Measurements from ENCODE around the gene COL24A1.

COL24A1 gene

DNA sequence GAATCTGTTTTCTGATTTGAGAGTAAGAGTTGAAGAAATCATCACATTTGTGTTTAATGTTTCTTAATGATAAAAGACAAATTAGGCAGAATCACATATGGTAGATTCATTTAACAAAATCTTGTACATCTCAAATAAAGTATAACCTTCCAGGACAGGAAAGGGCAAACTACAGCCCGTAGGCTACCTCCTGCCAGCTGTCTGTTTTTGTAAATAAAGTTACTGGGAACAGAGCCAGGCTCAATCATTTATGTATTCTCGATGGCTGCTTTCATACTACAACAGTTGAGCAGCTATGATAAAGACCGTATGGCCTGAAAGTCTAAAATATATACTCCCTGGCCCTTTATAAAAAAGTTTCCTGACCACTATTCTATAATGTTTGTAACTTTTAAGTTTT lies 204.1 kb downstream of the COL24A1 start:
- DNase-seq (no peak), ATAC-seq (ENCODE audit: insufficient read depth, low read depth) (no peak)
- no peak overlapping the region for H3K4me3 ChIP-seq (ENCODE audit: low read depth in 1 of 2, low read length in 2 of 2)
- no peak overlapping the region for H3K27ac ChIP-seq (ENCODE audit: low read length)
- H3K27me3 ChIP-seq (ENCODE audit: insufficient read depth, low read length, poor library complexity), result no peaks in the 10 kb centered on the region
- no peaks in the 10 kb centered on the region for H4K20me1 ChIP-seq (ENCODE audit: insufficient read depth, low read length)
- no peak for TF ChIP-seq EZH2 (IDR thresholded peaks at IDR 0.05; ENCODE audit: borderline replicate concordance, low read depth, low read length, severe bottlenecking)
- TF ChIP-seq, protein P1, sequence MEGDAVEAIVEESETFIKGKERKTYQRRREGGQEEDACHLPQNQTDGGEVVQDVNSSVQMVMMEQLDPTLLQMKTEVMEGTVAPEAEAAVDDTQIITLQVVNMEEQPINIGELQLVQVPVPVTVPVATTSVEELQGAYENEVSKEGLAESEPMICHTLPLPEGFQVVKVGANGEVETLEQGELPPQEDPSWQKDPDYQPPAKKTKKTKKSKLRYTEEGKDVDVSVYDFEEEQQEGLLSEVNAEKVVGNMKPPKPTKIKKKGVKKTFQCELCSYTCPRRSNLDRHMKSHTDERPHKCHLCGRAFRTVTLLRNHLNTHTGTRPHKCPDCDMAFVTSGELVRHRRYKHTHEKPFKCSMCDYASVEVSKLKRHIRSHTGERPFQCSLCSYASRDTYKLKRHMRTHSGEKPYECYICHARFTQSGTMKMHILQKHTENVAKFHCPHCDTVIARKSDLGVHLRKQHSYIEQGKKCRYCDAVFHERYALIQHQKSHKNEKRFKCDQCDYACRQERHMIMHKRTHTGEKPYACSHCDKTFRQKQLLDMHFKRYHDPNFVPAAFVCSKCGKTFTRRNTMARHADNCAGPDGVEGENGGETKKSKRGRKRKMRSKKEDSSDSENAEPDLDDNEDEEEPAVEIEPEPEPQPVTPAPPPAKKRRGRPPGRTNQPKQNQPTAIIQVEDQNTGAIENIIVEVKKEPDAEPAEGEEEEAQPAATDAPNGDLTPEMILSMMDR (IDR thresholded peaks at IDR 0.05; ENCODE audit: borderline replicate concordance, extremely low read depth, low read length, poor library complexity, severe bottlenecking), result no peak
- no peak overlapping the region for H3K9ac ChIP-seq (ENCODE audit: low read depth, low read length)
- H3K4me1 ChIP-seq (ENCODE audit: insufficient read depth, low read length), result no peaks in the 10 kb centered on the region
- no peak overlapping the region for H3K4me2 ChIP-seq (ENCODE audit: insufficient read depth, low read length)
- H3K9me3 ChIP-seq (ENCODE audit: insufficient read depth, low read length, severe bottlenecking), result no peaks in the 10 kb centered on the region
- H2AFZ ChIP-seq (ENCODE audit: low read depth, low read length), result no peak overlapping the region
- no peaks in the 10 kb centered on the region for H3K79me2 ChIP-seq (ENCODE audit: insufficient read depth, low read length)
- no peaks in the 10 kb centered on the region for H3K36me3 ChIP-seq (ENCODE audit: insufficient read depth, low read length)

DNA sequence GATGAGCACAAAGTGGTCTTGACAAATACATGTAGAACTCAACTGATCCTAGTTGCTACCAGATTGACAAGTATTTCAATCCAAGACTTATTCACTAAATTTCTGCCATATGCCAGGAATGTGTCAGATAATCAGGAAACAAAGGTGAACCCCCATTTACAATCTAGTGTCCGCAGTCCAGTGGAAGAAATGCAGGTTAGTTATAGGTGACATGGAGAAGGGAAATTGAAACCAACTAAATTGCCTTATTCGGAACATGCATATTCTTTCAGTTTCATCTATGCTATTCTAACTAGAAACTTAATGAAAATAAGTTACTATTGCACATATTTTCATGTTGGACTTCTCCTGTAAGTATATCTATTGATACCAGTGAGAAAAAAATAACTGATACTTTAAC lies 209.4 kb downstream of the COL24A1 start:
- no peak for ATAC-seq (ENCODE audit: insufficient read depth, low read depth)
- Histone ChIP-seq H3K36me3 (ENCODE audit: insufficient read depth, low read length) (no peaks in the 10 kb centered on the region), H4K20me1 (ENCODE audit: insufficient read depth, low read length) (no peaks in the 10 kb centered on the region), H3K4me1 (ENCODE audit: insufficient read depth, low read length) (no peaks in the 10 kb centered on the region), H3K79me2 (ENCODE audit: insufficient read depth, low read length) (no peaks in the 10 kb centered on the region), H3K9ac (ENCODE audit: low read depth, low read length) (no peak overlapping the region), H3K4me3 (ENCODE audit: low read depth in 1 of 2, low read length in 2 of 2) (no peak overlapping the region), H3K27ac (ENCODE audit: low read length) (no peak overlapping the region), H2AFZ (ENCODE audit: low read depth, low read length) (no peak overlapping the region), H3K9me3 (ENCODE audit: insufficient read depth, low read length, severe bottlenecking) (no peaks in the 10 kb centered on the region), H3K4me2 (ENCODE audit: insufficient read depth, low read length) (no peak overlapping the region), H3K27me3 (ENCODE audit: insufficient read depth, low read length, poor library complexity) (no peaks in the 10 kb centered on the region)
- no peak for DNase-seq
- no peak for TF ChIP-seq EZH2 (IDR thresholded peaks at IDR 0.05; ENCODE audit: borderline replicate concordance, low read depth, low read length, severe bottlenecking)
- TF ChIP-seq, protein P1 (IDR thresholded peaks at IDR 0.05; ENCODE audit: borderline replicate concordance, extremely low read depth, low read length, poor library complexity, severe bottlenecking), result no peak

DNA sequence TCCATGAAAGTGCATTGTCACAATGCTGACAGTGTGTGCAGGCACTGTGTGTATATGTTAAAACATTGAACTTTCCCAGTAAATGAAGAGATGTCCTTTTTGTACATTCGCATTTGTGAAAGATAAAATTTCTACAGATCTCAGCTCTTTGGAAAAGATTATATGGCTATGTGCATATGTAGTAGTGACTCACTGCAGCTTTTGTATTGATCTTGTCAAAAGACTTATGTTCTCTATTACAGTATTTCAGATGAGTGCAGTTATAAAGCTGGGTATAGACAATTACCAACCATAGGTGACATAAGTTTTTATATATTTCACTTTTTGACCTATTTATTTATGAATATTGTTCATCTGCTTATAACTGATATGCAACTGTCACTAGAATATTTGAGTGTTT lies 212.6 kb downstream of the COL24A1 start:
- TF ChIP-seq EZH2 (IDR thresholded peaks at IDR 0.05; ENCODE audit: borderline replicate concordance, low read depth, low read length, severe bottlenecking), result no peak
- TF ChIP-seq, protein P1 (IDR thresholded peaks at IDR 0.05; ENCODE audit: borderline replicate concordance, extremely low read depth, low read length, poor library complexity, severe bottlenecking), result no peak
- Histone ChIP-seq H3K27ac (ENCODE audit: low read length) (no peak overlapping the region), H3K4me3 (ENCODE audit: low read depth in 1 of 2, low read length in 2 of 2) (no peak overlapping the region), H3K9ac (ENCODE audit: low read depth, low read length) (no peak overlapping the region), H3K79me2 (ENCODE audit: insufficient read depth, low read length) (no peaks in the 10 kb centered on the region), H3K4me2 (ENCODE audit: insufficient read depth, low read length) (no peak overlapping the region), H2AFZ (ENCODE audit: low read depth, low read length) (no peak overlapping the region), H3K9me3 (ENCODE audit: insufficient read depth, low read length, severe bottlenecking) (no peaks in the 10 kb centered on the region), H3K36me3 (ENCODE audit: insufficient read depth, low read length) (no peaks in the 10 kb centered on the region), H3K27me3 (ENCODE audit: insufficient read depth, low read length, poor library complexity) (no peaks in the 10 kb centered on the region), H3K4me1 (ENCODE audit: insufficient read depth, low read length) (no peaks in the 10 kb centered on the region), H4K20me1 (ENCODE audit: insufficient read depth, low read length) (no peaks in the 10 kb centered on the region)
- DNase-seq, result no peak
- no peak for ATAC-seq (ENCODE audit: insufficient read depth, low read depth)

DNA sequence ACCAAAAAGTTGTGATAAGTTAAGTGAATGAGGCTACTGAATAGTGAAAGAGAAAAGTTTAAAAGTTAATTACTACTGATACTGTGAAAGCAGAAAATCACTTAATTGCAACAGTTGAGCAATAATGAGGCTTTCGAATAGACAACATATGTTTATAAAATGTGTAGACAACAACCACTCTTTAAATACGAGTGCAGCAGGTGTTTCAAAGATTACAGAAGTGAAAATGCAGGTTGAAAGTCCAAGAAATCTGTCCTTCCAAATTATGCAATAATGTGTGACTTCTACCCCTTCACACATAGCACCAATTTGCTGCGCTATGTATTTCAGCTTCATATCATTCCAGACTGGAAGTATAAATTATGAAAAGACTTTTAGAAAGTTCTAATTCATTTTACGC lies 213.0 kb downstream of the COL24A1 start:
- H2AFZ ChIP-seq (ENCODE audit: low read depth, low read length), result no peak overlapping the region
- no peaks in the 10 kb centered on the region for H4K20me1 ChIP-seq (ENCODE audit: insufficient read depth, low read length)
- no peaks in the 10 kb centered on the region for H3K27me3 ChIP-seq (ENCODE audit: insufficient read depth, low read length, poor library complexity)
- DNase-seq (no peak), ATAC-seq (ENCODE audit: insufficient read depth, low read depth) (no peak)
- TF ChIP-seq, protein P1 (IDR thresholded peaks at IDR 0.05; ENCODE audit: borderline replicate concordance, extremely low read depth, low read length, poor library complexity, severe bottlenecking), result no peak
- TF ChIP-seq EZH2 (IDR thresholded peaks at IDR 0.05; ENCODE audit: borderline replicate concordance, low read depth, low read length, severe bottlenecking), result no peak
- H3K4me2 ChIP-seq (ENCODE audit: insufficient read depth, low read length), result no peak overlapping the region
- no peak overlapping the region for H3K9ac ChIP-seq (ENCODE audit: low read depth, low read length)
- no peak overlapping the region for H3K27ac ChIP-seq (ENCODE audit: low read length)
- H3K4me3 ChIP-seq (ENCODE audit: low read depth in 1 of 2, low read length in 2 of 2), result no peak overlapping the region
- no peaks in the 10 kb centered on the region for H3K4me1 ChIP-seq (ENCODE audit: insufficient read depth, low read length)
- H3K36me3 ChIP-seq (ENCODE audit: insufficient read depth, low read length), result no peaks in the 10 kb centered on the region
- no peaks in the 10 kb centered on the region for H3K79me2 ChIP-seq (ENCODE audit: insufficient read depth, low read length)
- no peaks in the 10 kb centered on the region for H3K9me3 ChIP-seq (ENCODE audit: insufficient read depth, low read length, severe bottlenecking)
